Neural cell (in vitro differentiated cells): ENCODE measurements around the gene LZIC. TPM values are rescaled to one million over a fixed set of nuclear protein-coding genes. Genes with fewer than 3 reads are reported as not detected.

Experiments used
- H2AFZ ChIP-seq: fragments of 200-600, 300-800 bp; sonication (generic), shearing (Covaris generic); 2 replicates; pipeline ENCODE4 v1.6.0; 2014; ENCODE audit warnings: low read depth, mild to moderate bottlenecking, antibody characterized with exemption, low read length, moderate library complexity
- H3F3A ChIP-seq: fragments of 200-600 bp; shearing (Covaris generic); 2 replicates; pipeline ENCODE4 v1.6.1; 2016; ENCODE audit warnings: mild to moderate bottlenecking, moderate library complexity, mixed read lengths, antibody characterized with exemption, low read length; ENCODE audit not compliant: insufficient read depth, poor library complexity, severe bottlenecking
- H3K27ac ChIP-seq: fragments of 200-600, 300-800 bp; sonication (generic), shearing (Covaris generic); 2 replicates; pipeline ENCODE4 v1.5.1; 2014; ENCODE audit warnings: mild to moderate bottlenecking, low read length, moderate library complexity
- H3K27me3 ChIP-seq: fragments of 300-800, 200-600 bp; sonication (generic), shearing (Covaris generic); 2 replicates; pipeline ENCODE4 v1.6.0; 2014; ENCODE audit warnings: mild to moderate bottlenecking, low read depth, low read length, moderate library complexity; ENCODE audit not compliant: insufficient read depth
- H3K36me3 ChIP-seq: fragments of 300-800, 200-600 bp; sonication (generic), shearing (Covaris generic); 2 replicates; pipeline ENCODE4 v1.5.1; 2014; ENCODE audit warnings: mild to moderate bottlenecking, antibody characterized with exemption, low read length, moderate library complexity; ENCODE audit not compliant: insufficient read depth
- H3K4me2 ChIP-seq: fragments of 300-800, 200-600 bp; sonication (generic), shearing (Covaris generic); 2 replicates; pipeline ENCODE4 v1.6.0; 2014; ENCODE audit warnings: mild to moderate bottlenecking, low read length
- H3K4me3 ChIP-seq: fragments of 300-800, 200-600 bp; sonication (generic), shearing (Covaris generic); 2 replicates; pipeline ENCODE4 v1.5.1; 2014; ENCODE audit warnings: mild to moderate bottlenecking, low read length, moderate library complexity
- H3K79me2 ChIP-seq: fragments of 200-600 bp; shearing (Covaris generic); replicated peaks from 2 replicates; pipeline ENCODE4 v1.6.0; 2014; ENCODE audit warnings: mild to moderate bottlenecking, low read length, moderate library complexity; ENCODE audit not compliant: insufficient read depth
- H3K9ac ChIP-seq: fragments of 300-800, 200-600 bp; sonication (generic), shearing (Covaris generic); 2 replicates; pipeline ENCODE4 v1.6.1; 2016; ENCODE audit warnings: mild to moderate bottlenecking, low read length, mixed read lengths
- H3K9me2 ChIP-seq: fragments of 200-600 bp; shearing (Covaris generic); 2 replicates; pipeline ENCODE4 v1.6.1; 2016; ENCODE audit warnings: mild to moderate bottlenecking, low read length, mixed read lengths; ENCODE audit not compliant: insufficient read depth
- H3K9me3 ChIP-seq: fragments of 200-600, 300-800 bp; sonication (generic), shearing (Covaris generic); 2 replicates; pipeline ENCODE4 v1.6.1; 2016; ENCODE audit warnings: mild to moderate bottlenecking, mixed run types, low read length, moderate library complexity, mixed read lengths
- H4K20me1 ChIP-seq: fragments of 200-600 bp; shearing (Covaris generic); 2 replicates; pipeline ENCODE4 v1.6.1; 2016; ENCODE audit warnings: mild to moderate bottlenecking, mixed run types; ENCODE audit not compliant: insufficient read depth
- EP300 ChIP-seq: fragments of 450-650 bp; conservative IDR thresholded peaks from 2 replicates; pipeline ENCODE4 v1.6.1; 2014; ENCODE audit warnings: antibody characterized with exemption, mild to moderate bottlenecking, moderate library complexity; ENCODE audit not compliant: poor library complexity, severe bottlenecking
- EZH2 ChIP-seq: fragments of 200-600, 300-800 bp; shearing (Covaris generic), sonication (generic); IDR thresholded peaks from 2 replicates; pipeline ENCODE4 v1.6.1; 2014; ENCODE audit warnings: antibody characterized with exemption, low read length, borderline replicate concordance, mild to moderate bottlenecking; ENCODE audit not compliant: insufficient read depth, poor library complexity, severe bottlenecking
- MXI1 ChIP-seq: fragments of 450-650 bp; conservative IDR thresholded peaks from 2 replicates; pipeline ENCODE4 v1.6.1; 2014; ENCODE audit warnings: antibody characterized with exemption, mild to moderate bottlenecking; ENCODE audit not compliant: poor library complexity, severe bottlenecking
- POLR2AphosphoS5 ChIP-seq: IDR thresholded peaks from 2 replicates; pipeline ENCODE4 v1.6.1; 2012
- RAD21 ChIP-seq: fragments of 450-650 bp; conservative IDR thresholded peaks from 2 replicates; pipeline ENCODE4 v1.6.1; 2014; ENCODE audit warnings: antibody characterized with exemption, mild to moderate bottlenecking, moderate library complexity
- SMC3 ChIP-seq: fragments of 450-650 bp; conservative IDR thresholded peaks from 2 replicates; pipeline ENCODE4 v1.6.1; 2014; ENCODE audit warnings: antibody characterized with exemption, mild to moderate bottlenecking, moderate library complexity; ENCODE audit not compliant: poor library complexity
- TAF1 ChIP-seq: IDR thresholded peaks from 2 replicates; pipeline ENCODE4 v1.6.1; 2012; ENCODE audit warnings: low read depth
- polyA plus RNA-seq: library from polyadenylated mRNA; depleted of rRNA; stranded (reverse); fragments of >200 nt; gene quantifications from 2 replicates; pipeline ENCODE4 v1.2.3, GENCODE V29; 2014
- TF ChIP-seq, protein P1 (sequence below): IDR thresholded peaks from 2 replicates; pipeline ENCODE4 v1.6.1; 2012; ENCODE audit warnings: borderline replicate concordance
- TF ChIP-seq, protein P2 (sequence below): fragments of 450-650 bp; IDR thresholded peaks from 2 replicates; pipeline ENCODE4 v1.5.1; 2014; ENCODE audit warnings: antibody characterized with exemption, mild to moderate bottlenecking, moderate library complexity; ENCODE audit not compliant: poor library complexity, severe bottlenecking

Gene LZIC
- polyA plus RNA-seq, 1 donor from 2014 or later: 57.2 TPM

DNA sequence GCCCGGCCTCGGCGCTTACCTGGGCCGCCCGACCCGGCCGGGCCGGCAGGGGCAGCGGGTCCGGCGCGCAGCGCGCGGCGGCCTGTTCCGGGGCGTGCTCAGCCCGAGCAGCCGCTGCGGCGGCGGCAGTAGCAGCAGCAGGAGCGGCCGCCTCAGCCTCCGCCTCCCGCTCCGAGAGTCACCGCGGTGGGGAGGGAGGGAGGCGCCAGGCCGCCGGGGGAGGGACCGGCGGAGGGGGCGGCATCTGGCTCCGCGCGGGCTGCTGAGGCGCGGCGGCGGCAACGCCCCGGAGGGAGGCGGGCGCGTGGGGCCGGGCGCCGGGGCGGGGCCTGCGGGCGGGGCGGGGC lies 33.1 kb downstream of the LZIC start, which contains the start of gene CTNNBIP1:
CTNNBIP1 (minus strand) TSS at position 194 of the 347 bp plus-strand sequence. CDS start 38,205 bp downstream, outside the sequence.
- H3K9me2 ChIP-seq: no peaks in the 10 kb centered on the region
- H3K27ac ChIP-seq: peak within 1 kb of the TSS; percentile 87
- peaks cover 14% of the 10 kb centered on the region for H3K79me2 ChIP-seq
- H3K36me3 ChIP-seq: no peaks in the 10 kb centered on the region
- peak within 1 kb of the TSS; percentile 88 for H2AFZ ChIP-seq
- TF ChIP-seq RAD21: no peak
- TF ChIP-seq TAF1: peak; percentile 7
- H3K9me3 ChIP-seq: no peaks in the 10 kb centered on the region
- H3F3A ChIP-seq: no peaks in the 10 kb centered on the region
- peak within 1 kb of the TSS; percentile 98 for H3K4me2 ChIP-seq
- no peaks in the 10 kb centered on the region for H4K20me1 ChIP-seq
- H3K9ac ChIP-seq: peak within 1 kb of the TSS; percentile 78
- no peaks in the 10 kb centered on the region for H3K27me3 ChIP-seq
- H3K4me3 ChIP-seq: peak within 1 kb of the TSS; percentile 93

DNA sequence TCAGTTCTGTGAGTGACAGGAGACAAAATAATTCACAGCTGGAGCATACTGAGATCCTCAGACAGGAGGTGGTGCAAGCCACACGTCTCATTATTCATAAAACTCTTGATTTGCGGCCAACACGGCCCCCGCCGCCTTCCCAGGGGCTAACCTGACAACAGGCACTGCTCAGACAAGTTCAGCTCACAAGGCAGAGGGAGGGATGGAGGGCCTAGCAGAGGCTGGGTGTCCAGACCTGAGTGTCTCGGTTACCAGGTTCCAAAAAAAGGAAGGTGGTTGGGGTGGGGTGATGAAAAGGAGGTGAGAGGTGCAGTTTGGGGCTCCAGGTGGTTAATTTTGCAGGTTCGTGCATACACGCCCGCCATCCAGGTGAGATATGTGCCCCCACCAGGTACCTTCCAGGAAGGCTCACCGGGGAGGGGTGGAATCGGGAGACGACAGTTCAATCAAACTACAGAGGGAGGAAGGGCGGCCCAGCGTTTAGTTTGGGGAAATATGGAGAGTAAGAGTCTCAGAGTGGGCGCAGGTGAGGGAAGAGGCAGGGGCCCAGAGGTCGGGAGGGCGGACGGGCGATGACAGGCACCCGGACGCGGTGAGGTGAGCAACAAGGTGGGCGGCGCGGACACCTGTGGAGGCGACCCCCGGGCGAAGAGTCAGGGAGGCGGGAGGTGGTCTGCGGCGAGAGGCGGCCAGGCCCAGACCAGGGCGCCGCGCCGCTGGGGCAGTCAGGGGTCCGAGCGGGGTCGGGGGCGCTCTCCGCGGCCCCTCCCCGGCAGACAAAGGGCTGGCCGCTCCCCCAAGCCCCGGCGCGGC lies 33.8 kb downstream of the LZIC start:
- Histone ChIP-seq H3K4me3 (peak overlapping the region; percentile 93), H3K9me2 (no peaks in the 10 kb centered on the region), H3F3A (no peaks in the 10 kb centered on the region), H3K9me3 (no peaks in the 10 kb centered on the region), H3K36me3 (no peaks in the 10 kb centered on the region), H3K9ac (peak overlapping the region; percentile 78), H3K4me2 (peak overlapping the region; percentile 89), H3K79me2 (peaks cover 18% of the 10 kb centered on the region), H3K27ac (peak overlapping the region; percentile 39), H2AFZ (peak overlapping the region; percentile 51), H4K20me1 (no peaks in the 10 kb centered on the region), H3K27me3 (no peaks in the 10 kb centered on the region)
- no peak for TF ChIP-seq RAD21

DNA sequence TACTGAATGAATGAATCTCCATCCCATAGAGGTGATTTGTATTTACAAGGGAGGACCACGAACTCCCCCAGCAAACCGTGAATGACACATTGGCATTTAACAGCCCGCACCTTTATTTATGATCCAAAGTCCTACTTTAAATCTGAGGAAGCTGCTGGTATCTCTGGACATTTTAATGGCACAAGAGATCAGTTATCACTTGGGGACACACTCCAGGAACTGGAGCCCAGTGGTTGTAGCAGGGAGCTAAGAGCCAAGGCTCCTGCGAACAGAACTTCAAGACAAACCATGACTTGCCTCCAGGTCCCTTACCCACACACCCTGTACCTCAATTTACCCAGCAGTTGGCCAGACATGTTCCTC lies 34.3 kb downstream of the LZIC start:
- Histone ChIP-seq H3K79me2 (peaks cover 18% of the 10 kb centered on the region), H3K9me3 (no peaks in the 10 kb centered on the region), H3K4me3 (peak overlapping the region; percentile 93), H3K4me2 (peak overlapping the region; percentile 89), H2AFZ (no peak overlapping the region), H3K27me3 (no peaks in the 10 kb centered on the region), H3F3A (no peaks in the 10 kb centered on the region), H3K27ac (peak overlapping the region; percentile 39), H3K9me2 (no peaks in the 10 kb centered on the region), H4K20me1 (no peaks in the 10 kb centered on the region), H3K36me3 (no peaks in the 10 kb centered on the region), H3K9ac (peak overlapping the region; percentile 78)
- TF ChIP-seq TAF1: no peak
- TF ChIP-seq, protein P1, sequence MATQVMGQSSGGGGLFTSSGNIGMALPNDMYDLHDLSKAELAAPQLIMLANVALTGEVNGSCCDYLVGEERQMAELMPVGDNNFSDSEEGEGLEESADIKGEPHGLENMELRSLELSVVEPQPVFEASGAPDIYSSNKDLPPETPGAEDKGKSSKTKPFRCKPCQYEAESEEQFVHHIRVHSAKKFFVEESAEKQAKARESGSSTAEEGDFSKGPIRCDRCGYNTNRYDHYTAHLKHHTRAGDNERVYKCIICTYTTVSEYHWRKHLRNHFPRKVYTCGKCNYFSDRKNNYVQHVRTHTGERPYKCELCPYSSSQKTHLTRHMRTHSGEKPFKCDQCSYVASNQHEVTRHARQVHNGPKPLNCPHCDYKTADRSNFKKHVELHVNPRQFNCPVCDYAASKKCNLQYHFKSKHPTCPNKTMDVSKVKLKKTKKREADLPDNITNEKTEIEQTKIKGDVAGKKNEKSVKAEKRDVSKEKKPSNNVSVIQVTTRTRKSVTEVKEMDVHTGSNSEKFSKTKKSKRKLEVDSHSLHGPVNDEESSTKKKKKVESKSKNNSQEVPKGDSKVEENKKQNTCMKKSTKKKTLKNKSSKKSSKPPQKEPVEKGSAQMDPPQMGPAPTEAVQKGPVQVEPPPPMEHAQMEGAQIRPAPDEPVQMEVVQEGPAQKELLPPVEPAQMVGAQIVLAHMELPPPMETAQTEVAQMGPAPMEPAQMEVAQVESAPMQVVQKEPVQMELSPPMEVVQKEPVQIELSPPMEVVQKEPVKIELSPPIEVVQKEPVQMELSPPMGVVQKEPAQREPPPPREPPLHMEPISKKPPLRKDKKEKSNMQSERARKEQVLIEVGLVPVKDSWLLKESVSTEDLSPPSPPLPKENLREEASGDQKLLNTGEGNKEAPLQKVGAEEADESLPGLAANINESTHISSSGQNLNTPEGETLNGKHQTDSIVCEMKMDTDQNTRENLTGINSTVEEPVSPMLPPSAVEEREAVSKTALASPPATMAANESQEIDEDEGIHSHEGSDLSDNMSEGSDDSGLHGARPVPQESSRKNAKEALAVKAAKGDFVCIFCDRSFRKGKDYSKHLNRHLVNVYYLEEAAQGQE: no peak
- TF ChIP-seq EZH2: no peak
- TF ChIP-seq POLR2AphosphoS5: no peak
- TF ChIP-seq, protein P2, sequence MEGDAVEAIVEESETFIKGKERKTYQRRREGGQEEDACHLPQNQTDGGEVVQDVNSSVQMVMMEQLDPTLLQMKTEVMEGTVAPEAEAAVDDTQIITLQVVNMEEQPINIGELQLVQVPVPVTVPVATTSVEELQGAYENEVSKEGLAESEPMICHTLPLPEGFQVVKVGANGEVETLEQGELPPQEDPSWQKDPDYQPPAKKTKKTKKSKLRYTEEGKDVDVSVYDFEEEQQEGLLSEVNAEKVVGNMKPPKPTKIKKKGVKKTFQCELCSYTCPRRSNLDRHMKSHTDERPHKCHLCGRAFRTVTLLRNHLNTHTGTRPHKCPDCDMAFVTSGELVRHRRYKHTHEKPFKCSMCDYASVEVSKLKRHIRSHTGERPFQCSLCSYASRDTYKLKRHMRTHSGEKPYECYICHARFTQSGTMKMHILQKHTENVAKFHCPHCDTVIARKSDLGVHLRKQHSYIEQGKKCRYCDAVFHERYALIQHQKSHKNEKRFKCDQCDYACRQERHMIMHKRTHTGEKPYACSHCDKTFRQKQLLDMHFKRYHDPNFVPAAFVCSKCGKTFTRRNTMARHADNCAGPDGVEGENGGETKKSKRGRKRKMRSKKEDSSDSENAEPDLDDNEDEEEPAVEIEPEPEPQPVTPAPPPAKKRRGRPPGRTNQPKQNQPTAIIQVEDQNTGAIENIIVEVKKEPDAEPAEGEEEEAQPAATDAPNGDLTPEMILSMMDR: no peak
- no peak for TF ChIP-seq SMC3
- no peak for TF ChIP-seq EP300
- no peak for TF ChIP-seq RAD21
- no peak for TF ChIP-seq MXI1
